Natural killer cell (primary cell): ENCODE results near the gene PIGO. TPM values are rescaled to one million over a fixed set of nuclear protein-coding genes. Genes with fewer than 3 reads are reported as not detected.

Experiments used
- ATAC-seq, 3 donors: fragments of 150-1000 bp in 2 of 3; fragments of 200-7000 bp in 1 of 3; cut with Tn5 transposase; 1 replicate in 1 of 3; 2 replicates in 2 of 3; pipeline ENCODE4 v1.10.0; 2021; ENCODE audit warnings: mild to moderate bottlenecking in 2 of 3, moderate library complexity in 2 of 3
- DNase-seq, 2 donors: peaks; one replicate each; pipeline versions ENCODE4 v3.0.0 to v3.0.0-alpha.2; 2013 to 2021; ENCODE audit warnings: mixed read lengths in 1 of 2
- H3K27ac ChIP-seq: one replicate; pipeline ENCODE4 v1.5.1; 2013; ENCODE audit warnings: mild to moderate bottlenecking, low read length
- H3K27me3 ChIP-seq: one replicate; pipeline ENCODE4 v1.6.1; 2013; ENCODE audit warnings: low read length; ENCODE audit not compliant: control insufficient read depth, insufficient read depth
- H3K36me3 ChIP-seq: one replicate; pipeline ENCODE4 v1.6.1; 2013; ENCODE audit warnings: low read length; ENCODE audit not compliant: control insufficient read depth, insufficient read depth
- H3K4me1 ChIP-seq: one replicate; pipeline ENCODE4 v1.6.1; 2013; ENCODE audit warnings: low read length; ENCODE audit not compliant: control insufficient read depth, insufficient read depth
- H3K4me3 ChIP-seq: one replicate; pipeline ENCODE4 v1.5.1; 2013; ENCODE audit warnings: low read length
- H3K9me3 ChIP-seq: one replicate; pipeline ENCODE4 v1.6.1; 2013; ENCODE audit warnings: low read length; ENCODE audit not compliant: control insufficient read depth, insufficient read depth
- H3K27ac Mint-ChIP-seq, 2 donors: one replicate each; pipeline ENCODE4 v1.8.0; 2022; ENCODE audit warnings: mild to moderate bottlenecking in 2 of 2, mixed read lengths in 2 of 2, moderate library complexity in 1 of 2
- H3K27me3 Mint-ChIP-seq, 2 donors: one replicate each; pipeline ENCODE4 v1.8.0; 2022; ENCODE audit warnings: low read depth in 2 of 2, mixed read lengths in 2 of 2
- H3K36me3 Mint-ChIP-seq: one replicate; pipeline ENCODE4 v1.8.0; 2022; ENCODE audit warnings: mixed read lengths
- H3K4me1 Mint-ChIP-seq, 2 donors: one replicate each; pipeline ENCODE4 v1.8.0; 2022; ENCODE audit warnings: mixed read lengths in 2 of 2
- H3K4me3 Mint-ChIP-seq: one replicate; pipeline ENCODE4 v1.8.0; 2022; ENCODE audit warnings: mild to moderate bottlenecking, moderate library complexity, mixed read lengths
- H3K9me3 Mint-ChIP-seq, 2 donors: one replicate each; pipeline ENCODE4 v1.8.0; 2022; ENCODE audit warnings: mixed read lengths in 2 of 2
- CTCF ChIP-seq: fragments of 200-600 bp; IDR thresholded peaks from one replicate; pipeline ENCODE4 v1.8.0; 2022; ENCODE audit warnings: antibody characterized with exemption
- WGBS: methylation state at CpG from one replicate; pipeline ENCODE4 v1.1.7; 2013; ENCODE audit warnings: missing lambda C conversion rate; ENCODE audit not compliant: insufficient coverage; 5-methylcytosine and 5-hydroxymethylcytosine counted together
- intact Hi-C: fragments of 100-400 bp; cut with micrococcal nuclease; formaldehyde crosslinking; loops from one replicate; pipeline ENCODE4 v1.14.2; 2022
- total RNA-seq, 4 donors: library from RNA; stranded (reverse); fragments of 120-200 nt in 1 of 4; gene quantifications; one replicate each; pipeline versions ENCODE4 v1.2.3 to v1.2.4, GENCODE V29; 2013 to 2022

PIGO gene
- total RNA-seq, 3 donors from 2014 or later (not counting 1 experiment from before 2014, with no cell fraction given): 23.6 to 28.2 (median 27.7) TPM

GRCh38 chr9:35051069-35051967 lies 45.1 kb downstream of the PIGO start:
- Histone ChIP-seq H3K27me3 (no peaks in the 10 kb centered on the region), H3K4me3 (no peak overlapping the region), H3K36me3 (peaks cover 27% of the 10 kb centered on the region), H3K4me1 (no peaks in the 10 kb centered on the region), H3K27ac (no peak overlapping the region), H3K9me3 (no peaks in the 10 kb centered on the region)
- H3K27ac Mint-ChIP-seq: peak overlapping the region; percentile 21 to 58
- TF ChIP-seq CTCF: peak; percentile 69
- ATAC-seq (peak; percentile 60 to 87 (median 69)), DNase-seq (peak in 1 of 2 donors; percentile 72)
- H3K36me3 Mint-ChIP-seq: no peaks in the 10 kb centered on the region
- peaks cover 6 to 9% of the 10 kb centered on the region in 2 donors for H3K4me1 Mint-ChIP-seq
- H3K27me3 Mint-ChIP-seq: no peaks in the 10 kb centered on the region
- intact Hi-C loops: loop anchor here (1.0 kb wide), 1 partner anchor 152 kb away; no protein-coding TSS in a partner anchor
- 92% methylated on average over 5 of the region's 7 CpGs for WGBS
- no peaks in the 10 kb centered on the region for H3K9me3 Mint-ChIP-seq
- H3K4me3 Mint-ChIP-seq: no peak overlapping the region

GRCh38 chr9:35048511-35048910 lies 47.9 kb downstream of the PIGO start:
- Mint-ChIP-seq H3K4me3 (no peak overlapping the region), H3K36me3 (no peaks in the 10 kb centered on the region), H3K27me3 (no peaks in the 10 kb centered on the region), H3K9me3 (no peaks in the 10 kb centered on the region), H3K27ac (no peak overlapping the region), H3K4me1 (peaks cover 6 to 14% of the 10 kb centered on the region in 2 donors)
- Histone ChIP-seq H3K9me3 (no peaks in the 10 kb centered on the region), H3K4me3 (no peak overlapping the region), H3K4me1 (no peaks in the 10 kb centered on the region), H3K27ac (no peak overlapping the region), H3K36me3 (peaks cover 18% of the 10 kb centered on the region), H3K27me3 (no peaks in the 10 kb centered on the region)
- TF ChIP-seq CTCF: no peak
- DNase-seq: no peak
- WGBS: 94% methylated on average over 6 of the region's 6 CpGs
- no peak for ATAC-seq
- intact Hi-C loops: no loop called here

GRCh38 chr9:35044071-35044470 lies 52.3 kb downstream of the PIGO start:
- WGBS: 97% methylated on average over 3 of the region's 3 CpGs
- peaks cover 0 to 7% of the 10 kb centered on the region in 2 donors for H3K4me1 Mint-ChIP-seq

More at GRCh38 chr9:35044071-35044470, 52.3 kb downstream of the PIGO start:
- Mint-ChIP-seq H3K27ac (no peak overlapping the region), H3K36me3 (no peaks in the 10 kb centered on the region), H3K4me3 (no peak overlapping the region), H3K27me3 (no peaks in the 10 kb centered on the region), H3K9me3 (no peaks in the 10 kb centered on the region)
- H3K27me3 ChIP-seq: no peaks in the 10 kb centered on the region
- no peaks in the 10 kb centered on the region for H3K9me3 ChIP-seq
- no peak for TF ChIP-seq CTCF
- no peak for ATAC-seq
- intact Hi-C loops: no loop called here
- no peak overlapping the region for H3K4me3 ChIP-seq
- H3K4me1 ChIP-seq: no peaks in the 10 kb centered on the region
- DNase-seq: no peak
- H3K27ac ChIP-seq: no peak overlapping the region
- H3K36me3 ChIP-seq: peaks cover 10% of the 10 kb centered on the region
